Adipose tissue (tissue), 3 donors: Measurements from ENCODE around the gene IQCE. TPM values are rescaled to one million over a fixed set of nuclear protein-coding genes. Genes with fewer than 3 reads are reported as not detected.

Source experiments
- H3K27ac ChIP-seq: one replicate; pipeline ENCODE4 v1.5.1; 2013; ENCODE audit warnings: low read depth, low read length
- WGBS, 3 donors: extraction: QIAGEN DNeasy Blood & Tissue Kit; methylation state at CpG; one replicate each; pipeline ENCODE4 v1.1.7; 2013; 5-methylcytosine and 5-hydroxymethylcytosine counted together
- polyA plus RNA-seq, 3 donors: library from polyadenylated mRNA; stranded (reverse); fragments of 200-250 nt; gene quantifications; one replicate each; pipeline ENCODE4 v1.2.3, GENCODE V29; 2013
- donor health status: healthy with polysubstance abuse.
- donor health status: Bipolar disorder and iron deficiency.
- donor health status: healthy.

IQCE gene
- polyA plus RNA-seq, 3 donors, result 4.3 to 8.7 (median 5.4) TPM

DNA sequence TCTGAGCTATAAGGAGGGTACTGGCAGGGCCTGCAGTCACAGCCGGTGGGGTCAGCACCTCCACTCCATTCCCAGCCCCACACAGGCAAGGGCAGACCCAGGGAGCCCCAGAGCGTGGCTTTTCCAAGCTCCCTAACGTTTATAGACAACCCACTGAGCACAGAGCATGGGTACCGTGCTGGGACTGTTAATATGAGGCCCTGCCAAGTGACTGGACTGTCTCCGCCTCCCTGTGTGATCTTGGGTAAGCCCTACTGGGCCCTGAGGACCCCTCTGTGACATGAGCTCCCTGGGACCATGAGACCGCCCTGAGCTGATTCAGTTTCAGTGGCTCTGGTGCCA, 85.4 kb downstream of the IQCE start:
- 75 to 83% (median 76%) methylated on average over 6 of the region's 6 CpGs for WGBS, 3 donors
- H3K27ac ChIP-seq, result no peak overlapping the region

DNA sequence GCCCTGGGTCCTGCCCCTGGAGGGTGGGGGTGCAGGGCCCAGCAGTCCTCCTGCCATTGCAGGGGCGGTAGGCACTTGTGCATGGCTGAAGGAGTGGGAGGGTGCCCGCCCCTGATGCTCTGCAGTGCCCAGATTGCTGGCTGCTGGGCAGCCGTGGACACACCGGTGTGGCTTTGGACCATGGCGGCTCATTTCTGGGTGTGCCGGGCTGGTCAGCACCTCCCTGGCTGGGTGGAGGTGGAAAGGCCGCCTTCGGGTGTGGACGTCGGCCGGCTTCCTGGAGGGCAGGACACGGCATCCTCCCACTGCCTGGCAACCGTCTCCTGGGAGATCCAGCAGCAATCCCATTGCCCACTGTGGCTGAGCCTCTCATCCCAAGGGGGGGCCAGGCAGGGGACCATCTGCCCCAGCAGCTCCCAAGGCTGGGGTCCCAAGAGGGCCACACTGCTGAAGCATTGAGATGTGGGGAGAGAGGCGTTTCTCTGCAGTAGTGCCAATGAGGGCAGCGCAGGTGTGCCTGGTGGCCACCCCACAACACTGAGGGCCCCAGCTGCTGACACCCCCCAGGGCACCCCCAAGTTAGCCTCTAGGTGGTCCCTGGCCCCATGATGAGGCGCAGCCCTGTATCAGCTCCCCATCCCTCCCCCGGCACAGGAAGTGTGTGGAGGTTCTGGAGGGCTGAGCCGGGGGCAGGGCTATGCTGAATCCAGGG, 85.9 kb downstream of the IQCE start:
- H3K27ac ChIP-seq, result no peak overlapping the region
- 52 to 83% (median 54%) methylated on average over 18 of the region's 18 CpGs for WGBS, 3 donors

DNA sequence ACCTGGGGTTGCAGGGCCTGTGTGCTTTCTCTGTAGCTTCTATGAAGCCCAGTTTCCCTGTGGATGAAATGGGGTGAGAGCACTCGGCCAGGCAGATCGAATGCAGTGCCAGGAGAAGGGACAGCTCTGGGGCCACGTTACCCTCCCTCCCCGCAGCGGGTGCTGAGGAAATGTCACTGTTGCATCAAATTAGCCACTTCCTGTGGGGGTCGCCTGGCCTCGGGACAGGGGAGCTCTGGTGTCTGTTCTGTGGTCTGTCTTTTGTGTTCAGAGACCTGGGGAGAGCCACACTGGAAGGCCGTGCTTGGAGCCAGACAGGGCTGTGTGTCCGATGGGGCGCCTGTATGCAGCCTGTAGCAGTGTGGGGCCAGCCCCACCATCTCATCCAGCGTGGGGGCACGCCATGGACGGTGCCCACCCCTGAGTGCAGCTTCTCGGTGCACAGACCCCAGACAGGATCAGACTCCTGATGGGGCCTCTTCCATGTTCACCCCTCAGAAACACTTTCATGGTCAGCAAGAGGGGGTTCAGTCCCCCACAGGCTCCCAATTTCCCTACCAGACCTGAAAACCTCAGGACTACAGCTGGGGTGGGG, 86.6 kb downstream of the IQCE start:
- WGBS, 3 donors, result 32 to 75% (median 47%) methylated on average over 14 of the region's 14 CpGs
- H3K27ac ChIP-seq, result no peak overlapping the region

DNA sequence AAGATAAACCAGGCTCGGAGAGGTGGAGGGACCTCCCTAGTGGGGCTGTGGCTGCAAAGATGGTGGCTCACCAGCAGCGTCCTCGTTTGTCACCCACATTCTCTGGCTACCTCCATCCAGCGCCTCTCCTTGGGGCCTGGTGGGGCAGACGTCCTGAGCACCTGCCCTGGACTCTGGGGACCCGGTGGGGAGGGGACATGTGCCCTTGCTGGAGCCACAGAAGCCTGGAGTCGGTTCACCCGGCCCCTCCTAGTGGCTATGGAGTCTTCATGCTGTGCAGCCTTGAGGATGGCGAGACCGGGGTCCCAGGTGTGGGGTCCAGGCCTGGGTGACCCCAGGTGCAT, 87.5 kb downstream of the IQCE start:
- 83 to 88% (median 83%) methylated on average over 10 of the region's 10 CpGs for WGBS, 3 donors
- H3K27ac ChIP-seq, result no peak overlapping the region

DNA sequence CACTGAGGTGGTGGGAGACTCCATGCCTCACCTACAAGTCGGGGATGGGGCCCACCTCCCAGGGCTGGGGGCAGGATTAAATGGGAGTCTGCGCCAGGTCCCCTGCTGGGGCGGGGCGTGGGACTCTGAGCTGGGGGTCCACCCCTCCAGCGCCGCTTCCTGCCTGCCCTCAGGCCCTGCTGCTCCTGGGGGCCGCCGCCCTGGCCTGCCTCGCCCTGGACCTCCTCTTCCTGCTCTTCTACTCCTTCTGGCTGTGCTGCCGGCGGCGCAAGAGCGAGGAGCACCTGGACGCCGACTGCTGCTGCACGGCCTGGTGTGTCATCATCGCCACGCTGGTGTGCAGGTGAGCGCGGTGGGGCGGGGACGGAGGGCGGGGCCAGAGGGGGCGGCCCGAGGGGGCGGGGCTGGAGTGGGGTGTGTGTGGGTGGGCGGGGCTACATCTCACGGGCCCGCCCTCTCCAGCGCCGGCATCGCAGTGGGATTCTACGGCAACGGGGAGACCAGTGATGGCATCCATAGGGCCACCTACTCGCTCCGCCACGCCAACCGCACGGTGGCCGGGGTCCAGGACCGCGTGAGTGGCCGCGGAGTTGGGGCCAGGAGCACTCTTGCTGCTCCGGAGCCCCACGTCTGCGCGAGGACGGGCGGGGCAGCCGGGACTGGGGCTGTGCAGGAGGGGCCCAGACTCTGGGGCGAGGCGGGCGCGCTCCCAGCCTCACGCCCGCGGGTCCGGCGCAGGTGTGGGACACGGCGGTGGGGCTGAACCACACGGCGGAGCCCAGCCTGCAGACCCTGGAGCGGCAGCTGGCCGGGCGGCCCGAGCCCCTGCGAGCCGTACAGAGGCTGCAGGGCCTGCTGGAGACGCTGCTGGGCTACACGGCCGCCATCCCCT, 88.1 kb downstream of the IQCE start:
- no peak overlapping the region for H3K27ac ChIP-seq
- WGBS, 3 donors, result 86 to 88% (median 86%) methylated on average over 63 to 73 of the region's 73 CpGs

DNA sequence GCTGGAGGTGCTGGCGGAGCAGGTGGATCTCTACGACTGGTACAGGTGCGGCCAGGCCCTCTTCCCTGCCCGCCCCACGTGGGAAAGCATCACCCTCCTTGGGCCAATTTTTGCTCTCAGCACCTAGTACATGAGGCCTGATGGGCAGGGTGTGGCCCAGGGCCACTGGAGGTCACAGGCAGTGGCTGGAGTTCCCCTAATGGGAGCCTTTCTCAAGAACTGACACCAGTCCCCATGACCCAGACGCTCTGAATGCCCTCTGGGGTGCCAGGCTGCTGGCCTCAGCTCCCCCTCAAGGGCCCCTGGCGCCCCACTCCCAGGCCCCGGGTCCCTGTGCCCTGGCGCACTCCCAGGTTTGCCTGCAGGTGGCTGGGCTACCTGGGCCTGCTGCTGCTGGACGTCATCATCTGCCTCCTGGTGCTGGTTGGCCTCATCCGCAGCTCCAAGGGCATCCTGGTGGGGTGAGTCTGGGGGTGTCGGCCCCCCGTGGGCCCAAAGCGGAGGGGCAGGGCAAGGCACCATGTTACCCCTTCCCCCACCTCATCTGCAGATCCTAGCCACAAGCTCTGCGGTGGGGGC, 88.9 kb downstream of the IQCE start:
- H3K27ac ChIP-seq, result no peak overlapping the region
- 92 to 93% (median 92%) methylated on average over 15 of the region's 15 CpGs for WGBS, 3 donors

DNA sequence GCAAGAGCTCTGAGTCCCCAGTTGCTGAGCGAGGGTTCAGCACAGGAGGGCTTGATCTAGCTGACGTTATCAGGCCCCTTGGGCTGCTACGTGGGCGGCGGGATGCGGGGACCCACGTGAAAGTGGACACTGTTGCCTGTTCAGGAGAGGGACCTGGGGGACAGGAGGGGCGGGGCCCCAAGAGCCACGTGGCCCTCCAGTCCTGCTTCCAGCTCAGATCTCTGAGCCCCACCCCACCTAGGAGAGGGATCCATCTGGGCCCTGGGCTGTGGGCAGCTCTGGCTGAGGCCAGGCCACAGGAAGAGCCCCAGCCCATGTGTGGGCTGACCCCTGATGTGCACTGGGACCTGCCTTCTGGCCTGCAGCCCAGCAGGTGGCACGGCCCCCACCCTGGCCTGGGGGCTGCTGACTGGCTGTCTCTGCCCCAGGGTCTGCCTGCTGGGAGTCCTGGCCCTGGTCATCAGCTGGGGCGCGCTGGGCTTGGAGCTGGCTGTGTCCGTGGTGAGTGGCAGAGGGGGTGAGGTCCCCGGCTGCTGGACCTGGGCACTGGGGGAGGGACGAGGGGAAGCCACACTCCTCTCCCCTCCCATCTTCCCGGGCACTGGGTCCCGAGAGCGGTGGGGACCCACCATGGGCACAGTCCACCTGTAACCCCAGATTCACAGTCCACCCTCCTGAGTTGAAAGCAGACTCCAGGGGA, 90.5 kb downstream of the IQCE start:
- 86 to 93% (median 89%) methylated on average over 17 to 18 of the region's 18 CpGs for WGBS, 3 donors
- H3K27ac ChIP-seq, result no peak overlapping the region

DNA sequence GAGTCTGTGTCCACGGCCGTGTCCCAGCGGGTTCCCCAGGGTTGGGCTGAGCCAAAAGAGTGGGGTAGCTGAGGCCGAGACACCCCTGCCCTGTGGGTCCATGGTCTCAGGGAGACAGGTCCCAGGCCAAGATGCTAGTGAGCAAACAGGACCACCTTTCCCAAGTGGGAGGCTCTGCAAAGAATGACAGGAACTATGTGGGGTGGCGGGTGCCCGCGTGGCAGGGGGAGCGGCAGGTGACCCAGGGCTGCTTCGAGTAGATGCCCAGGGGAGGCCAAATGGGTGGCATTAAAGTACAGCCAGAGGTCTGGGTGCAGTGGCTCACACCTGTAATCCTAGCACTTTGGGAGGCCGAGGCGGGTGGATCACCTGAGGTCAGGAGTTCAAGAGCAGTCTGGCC, 91.2 kb downstream of the IQCE start:
- no peak overlapping the region for H3K27ac ChIP-seq
- WGBS, 3 donors, result 93 to 96% (median 93%) methylated on average over 11 of the region's 11 CpGs

DNA sequence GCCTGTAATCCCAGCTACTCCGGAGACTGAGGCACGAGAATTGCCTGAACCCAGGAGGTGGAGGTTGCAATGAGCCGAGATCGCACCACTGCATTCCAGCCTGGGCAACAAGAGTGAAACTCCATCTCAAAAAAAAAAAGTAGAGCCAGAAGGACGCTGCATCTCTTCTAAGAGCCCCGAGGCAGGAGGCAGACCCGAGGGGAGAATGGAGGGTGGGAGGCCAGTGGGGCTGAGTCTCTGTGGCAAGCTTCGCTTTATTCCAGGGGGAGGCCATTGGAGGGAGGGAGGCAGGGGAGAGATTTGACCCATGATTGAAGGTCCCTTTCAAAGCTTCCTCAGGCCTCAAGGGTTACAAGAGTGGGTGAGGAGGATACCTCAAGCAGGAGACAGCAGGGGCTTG, 91.7 kb downstream of the IQCE start:
- WGBS, 3 donors, result 76 to 94% (median 81%) methylated on average over 8 of the region's 8 CpGs
- H3K27ac ChIP-seq, result no peak overlapping the region

DNA sequence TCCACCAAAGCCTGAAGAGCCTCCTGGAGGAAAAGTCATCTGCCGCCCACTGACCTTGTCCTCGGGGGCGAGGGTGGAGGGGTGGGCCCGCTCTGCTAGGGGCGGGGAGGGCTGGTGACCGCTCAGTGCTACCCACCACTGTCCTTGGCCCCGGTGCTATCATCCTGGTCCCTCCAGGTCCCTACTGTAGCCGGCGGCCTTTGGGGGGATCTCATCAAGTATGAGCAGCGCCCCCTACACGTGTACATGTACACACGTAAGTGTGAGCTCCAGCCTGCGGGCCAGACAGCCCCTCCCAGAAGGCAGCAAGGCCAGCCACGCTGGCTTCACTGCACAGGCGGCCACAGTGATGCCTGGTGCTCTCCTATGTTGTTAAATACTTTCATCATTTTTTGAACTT, 92.6 kb downstream of the IQCE start:
- no peak overlapping the region for H3K27ac ChIP-seq
- WGBS, 3 donors, result 68 to 89% (median 71%) methylated on average over 15 of the region's 15 CpGs

DNA sequence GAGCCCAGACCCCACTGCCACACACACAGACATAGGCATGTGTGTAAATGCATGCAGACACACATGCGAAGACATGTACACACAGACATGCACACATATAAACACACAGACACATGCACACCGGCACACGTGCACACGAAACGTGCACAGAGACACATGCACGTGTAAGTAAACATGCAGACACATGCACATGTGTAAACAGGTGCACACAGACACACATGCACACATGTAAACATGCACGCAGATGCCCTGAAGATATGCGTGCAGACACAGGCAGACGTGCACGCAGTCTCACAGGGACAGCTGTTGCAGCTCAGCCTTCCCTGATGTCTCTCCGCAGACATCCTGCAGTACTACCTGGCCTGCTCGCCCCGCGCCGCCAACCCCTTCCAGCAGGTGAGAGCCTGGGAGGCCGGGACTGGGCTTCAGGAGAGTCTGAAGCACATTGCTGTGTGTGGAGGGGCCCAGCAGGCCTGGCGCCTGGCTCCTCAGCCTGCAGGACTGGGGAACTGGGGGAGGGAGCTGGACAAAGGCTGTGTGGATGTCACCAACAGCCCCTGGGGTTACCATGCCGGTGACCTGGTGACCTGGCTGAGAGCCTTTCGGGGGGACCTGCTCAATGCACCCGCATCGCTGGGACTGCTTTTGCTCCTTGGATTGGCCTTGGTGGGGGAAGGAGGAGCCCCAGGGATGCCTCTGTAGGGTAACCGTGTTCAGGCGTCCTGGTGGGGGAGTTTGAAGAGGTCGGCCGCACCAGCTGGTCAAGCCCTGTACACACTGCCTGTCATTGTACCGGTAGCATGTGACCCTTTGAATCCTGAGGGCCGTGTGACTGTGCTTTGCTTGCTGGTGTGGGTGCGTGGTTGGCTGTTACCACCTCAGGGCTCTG, 93.3 kb downstream of the IQCE start:
- WGBS, 3 donors, result 89 to 94% (median 93%) methylated on average over 28 of the region's 28 CpGs
- no peak overlapping the region for H3K27ac ChIP-seq

DNA sequence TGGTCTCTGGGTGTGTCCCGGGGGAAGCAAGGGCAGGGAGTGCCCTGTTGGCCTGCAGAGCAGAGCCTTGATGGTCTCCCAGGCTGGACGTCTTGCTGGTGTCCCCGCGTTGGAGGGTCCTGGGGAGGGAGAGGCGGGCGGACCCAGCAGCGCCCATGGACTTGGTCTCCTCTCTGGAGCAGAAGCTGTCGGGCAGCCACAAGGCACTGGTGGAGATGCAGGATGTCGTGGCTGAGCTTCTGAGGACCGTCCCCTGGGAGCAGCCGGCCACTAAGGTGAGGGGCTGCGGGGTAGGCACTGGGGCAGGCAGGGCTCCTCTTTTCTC, 93.9 kb downstream of the IQCE start:
- H3K27ac ChIP-seq, result no peak overlapping the region
- 92 to 97% (median 95%) methylated on average over 8 to 12 of the region's 12 CpGs for WGBS, 3 donors

DNA sequence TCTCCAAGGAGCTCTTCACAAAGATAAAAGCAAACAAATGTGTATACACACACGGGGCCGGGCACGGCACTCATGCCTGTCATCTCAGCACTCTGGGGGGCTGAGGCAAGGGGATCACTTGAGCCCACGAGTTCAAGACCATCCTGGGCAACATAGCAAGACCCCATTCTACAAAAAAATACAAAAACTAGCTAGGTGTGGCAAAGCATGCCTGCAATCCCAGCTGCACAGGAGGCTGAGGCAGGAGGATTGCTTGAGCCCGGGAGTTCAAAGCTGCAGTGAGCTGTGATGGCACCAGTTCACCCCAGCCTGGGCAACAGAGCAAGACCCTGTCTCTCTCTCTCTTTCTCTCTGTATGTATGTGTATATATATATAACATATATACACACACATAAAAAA, 95.3 kb downstream of the IQCE start:
- H3K27ac ChIP-seq, result no peak overlapping the region
- WGBS, 3 donors, result 84 to 90% (median 88%) methylated on average over 5 of the region's 5 CpGs

DNA sequence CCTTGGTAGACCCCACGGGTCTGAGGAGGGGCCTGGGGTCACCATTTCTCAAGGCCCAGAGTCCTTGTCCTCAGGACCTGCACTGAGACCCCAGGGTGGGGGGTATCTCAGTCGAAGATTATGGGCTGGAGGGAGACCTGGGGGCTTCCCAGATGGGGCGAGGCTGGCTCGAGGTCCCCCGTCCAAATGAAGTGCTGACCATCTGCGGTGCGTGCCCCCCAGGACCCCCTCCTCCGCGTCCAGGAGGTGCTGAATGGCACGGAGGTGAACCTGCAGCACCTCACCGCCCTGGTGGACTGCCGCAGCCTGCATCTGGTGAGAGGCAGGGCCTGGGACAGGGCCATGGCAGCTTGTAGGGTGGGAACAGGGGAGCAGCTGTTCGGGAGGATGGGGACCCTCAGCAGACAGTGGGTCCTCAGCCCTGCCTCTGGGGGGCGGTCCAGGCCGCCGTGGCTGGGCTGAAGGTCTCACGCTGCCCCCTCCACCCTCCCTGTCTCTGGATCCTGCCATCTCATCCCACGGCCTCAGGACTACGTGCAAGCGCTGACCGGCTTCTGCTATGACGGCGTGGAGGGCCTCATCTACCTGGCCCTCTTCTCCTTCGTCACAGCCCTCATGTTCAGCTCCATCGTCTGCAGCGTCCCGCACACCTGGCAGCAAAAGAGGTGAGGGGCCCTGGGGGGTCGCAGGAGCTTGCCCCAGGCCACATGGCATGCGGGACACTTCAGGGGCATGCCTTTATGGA, 97.3 kb downstream of the IQCE start:
- no peak overlapping the region for H3K27ac ChIP-seq
- 92 to 95% (median 95%) methylated on average over 28 to 29 of the region's 29 CpGs for WGBS, 3 donors

DNA sequence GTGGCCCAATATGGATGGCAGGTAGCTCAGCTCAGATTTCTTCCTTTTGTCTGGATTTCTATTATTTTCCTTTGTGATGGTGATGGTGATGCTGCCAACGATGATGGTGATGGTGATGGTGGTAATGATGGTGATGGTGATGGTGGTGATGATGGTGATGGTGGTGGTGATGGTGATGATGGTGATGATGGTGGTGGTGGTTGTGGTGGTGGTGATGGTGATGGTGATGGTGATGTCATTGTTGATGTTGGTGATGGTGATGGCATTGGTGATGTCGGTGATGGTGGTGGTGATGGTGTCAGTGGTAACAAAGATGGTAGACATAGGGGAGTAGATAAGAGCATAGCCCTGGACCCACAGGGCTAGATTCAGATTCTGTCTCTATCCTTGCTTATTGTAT, 98.4 kb downstream of the IQCE start:
- no peak overlapping the region for H3K27ac ChIP-seq
- WGBS, 3 donors, result 50 to 94% (median 69%) methylated on average over 2 of the region's 2 CpGs

DNA sequence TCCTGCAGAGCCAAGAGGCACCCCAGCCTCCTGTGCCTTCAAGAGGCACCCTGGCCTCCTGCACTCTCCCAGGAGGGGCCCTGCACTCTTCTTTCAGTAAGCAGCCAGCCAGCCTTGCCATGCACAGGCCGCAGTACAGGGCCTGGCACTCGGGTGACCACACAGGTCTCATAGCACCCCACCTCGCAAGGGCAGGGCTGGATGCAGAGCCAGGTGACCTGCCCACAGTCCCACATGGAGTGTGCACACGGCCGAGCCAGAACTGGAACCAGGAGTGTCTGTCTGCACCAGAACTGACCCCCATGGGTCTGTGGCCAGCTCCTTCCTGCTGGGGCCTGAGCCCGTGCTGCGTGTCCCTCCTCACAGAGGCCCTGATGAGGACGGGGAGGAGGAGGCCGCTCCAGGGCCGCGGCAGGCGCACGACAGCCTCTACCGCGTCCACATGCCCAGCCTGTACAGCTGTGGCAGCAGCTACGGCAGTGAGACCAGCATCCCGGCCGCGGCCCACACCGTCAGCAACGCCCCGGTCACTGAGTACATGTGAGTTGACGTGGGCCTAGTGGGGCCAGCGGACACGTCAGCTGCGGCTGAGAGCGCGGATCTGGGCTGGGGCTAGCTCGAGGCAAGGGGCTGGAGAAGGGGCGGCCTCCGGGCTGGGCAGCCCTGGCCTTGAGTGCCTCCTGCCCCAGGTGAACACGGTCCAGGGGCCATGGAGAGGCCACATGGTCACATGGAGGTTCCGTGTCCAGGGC, 99.3 kb downstream of the IQCE start:
- H3K27ac ChIP-seq, result no peak overlapping the region
- 94 to 96% (median 95%) methylated on average over 30 to 33 of the region's 33 CpGs for WGBS, 3 donors

DNA sequence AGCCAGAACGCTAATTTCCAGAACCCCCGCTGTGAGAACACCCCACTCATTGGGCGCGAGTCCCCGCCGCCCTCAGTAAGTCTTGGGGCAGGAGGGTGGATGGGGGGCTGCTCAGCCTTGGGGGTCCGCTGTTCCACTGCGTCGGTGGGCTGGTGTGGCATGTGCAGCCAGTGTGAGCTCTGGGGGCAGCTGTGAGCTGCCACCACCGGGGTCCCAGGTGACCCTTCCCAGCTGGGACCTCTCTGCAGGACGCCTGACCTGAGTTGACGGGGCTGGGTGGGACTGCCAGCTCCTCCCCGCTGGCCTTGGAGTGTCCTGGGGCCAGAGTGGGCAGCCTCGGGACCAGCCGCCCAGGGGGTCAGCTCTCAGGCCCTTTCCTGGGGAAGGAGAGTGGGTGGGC, 100.2 kb downstream of the IQCE start:
- no peak overlapping the region for H3K27ac ChIP-seq
- WGBS, 3 donors, result 92 to 94% (median 92%) methylated on average over 13 to 15 of the region's 15 CpGs
